Measurements from ENCODE around the gene ARHGAP26. TPM values are rescaled to one million over a fixed set of nuclear protein-coding genes. Genes with fewer than 3 reads are reported as not detected.

ARHGAP26 gene
- total RNA-seq, 1 experiment from 2014 or later, result 79.8 TPM

DNA sequence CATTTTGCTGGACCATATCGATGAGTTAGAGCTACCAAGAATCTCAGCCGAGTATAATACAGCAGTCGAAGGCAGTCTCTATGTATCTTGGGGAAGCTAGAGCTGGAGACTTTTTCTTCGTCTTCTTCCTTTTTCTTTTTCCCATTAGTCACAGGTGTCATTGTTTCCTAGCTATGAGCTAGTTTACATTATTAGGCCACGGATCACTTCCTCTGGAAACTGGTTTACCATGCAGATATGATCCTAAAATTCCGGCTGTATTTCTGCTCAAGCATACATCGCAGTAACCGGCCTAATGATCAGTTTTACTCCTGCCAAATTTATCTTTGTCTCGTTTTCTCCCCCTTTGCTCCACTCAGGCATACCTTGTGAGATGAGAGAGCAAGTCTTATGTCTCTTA lies 312.8 kb downstream of the ARHGAP26 start:
- intact Hi-C loops (cut with micrococcal nuclease; ENCODE audit: unreplicated experiment), result no loop called here
- ChIA-PET CTCF (no interaction called here), POLR2A (no interaction called here)
- no peak overlapping the region for H3K27ac Mint-ChIP-seq (ENCODE audit: unreplicated experiment)
- Histone ChIP-seq H3K9me3 (no peaks in the 10 kb centered on the region), H3K4me3 (ENCODE audit: low read depth, low read length) (no peak overlapping the region), H3K27me3 (replicated peaks; ENCODE audit: control insufficient read depth, insufficient read depth, low read length) (no peaks in the 10 kb centered on the region), H3K36me3 (ENCODE audit: control insufficient read depth, insufficient read depth, low read length) (no peaks in the 10 kb centered on the region; the same call in 1 of the 2 replicates), H3K4me1 (peaks cover 14% of the 10 kb centered on the region)
- H3K27me3 Mint-ChIP-seq (ENCODE audit: insufficient read depth, unreplicated experiment), result no peaks in the 10 kb centered on the region
- H3K4me1 Mint-ChIP-seq (ENCODE audit: low read depth, unreplicated experiment), result peaks cover 26% of the 10 kb centered on the region
- no peak for DNase-seq
- peaks cover 27% of the 10 kb centered on the region for H3K36me3 Mint-ChIP-seq (ENCODE audit: insufficient read depth, unreplicated experiment)
- no TSS peak for BruUV-seq (replicated peaks)
- no peaks in the 10 kb centered on the region for H3K9me3 Mint-ChIP-seq (ENCODE audit: unreplicated experiment)
- TF ChIP-seq, protein P1, sequence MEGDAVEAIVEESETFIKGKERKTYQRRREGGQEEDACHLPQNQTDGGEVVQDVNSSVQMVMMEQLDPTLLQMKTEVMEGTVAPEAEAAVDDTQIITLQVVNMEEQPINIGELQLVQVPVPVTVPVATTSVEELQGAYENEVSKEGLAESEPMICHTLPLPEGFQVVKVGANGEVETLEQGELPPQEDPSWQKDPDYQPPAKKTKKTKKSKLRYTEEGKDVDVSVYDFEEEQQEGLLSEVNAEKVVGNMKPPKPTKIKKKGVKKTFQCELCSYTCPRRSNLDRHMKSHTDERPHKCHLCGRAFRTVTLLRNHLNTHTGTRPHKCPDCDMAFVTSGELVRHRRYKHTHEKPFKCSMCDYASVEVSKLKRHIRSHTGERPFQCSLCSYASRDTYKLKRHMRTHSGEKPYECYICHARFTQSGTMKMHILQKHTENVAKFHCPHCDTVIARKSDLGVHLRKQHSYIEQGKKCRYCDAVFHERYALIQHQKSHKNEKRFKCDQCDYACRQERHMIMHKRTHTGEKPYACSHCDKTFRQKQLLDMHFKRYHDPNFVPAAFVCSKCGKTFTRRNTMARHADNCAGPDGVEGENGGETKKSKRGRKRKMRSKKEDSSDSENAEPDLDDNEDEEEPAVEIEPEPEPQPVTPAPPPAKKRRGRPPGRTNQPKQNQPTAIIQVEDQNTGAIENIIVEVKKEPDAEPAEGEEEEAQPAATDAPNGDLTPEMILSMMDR (IDR thresholded peaks at IDR 0.05; ENCODE audit: insufficient read depth in 1 of 2, low read depth in 1 of 2, low read length in 1 of 2, severe bottlenecking in 1 of 2, unreplicated experiment in 1 of 2), result no peak
- H3K4me3 Mint-ChIP-seq (ENCODE audit: unreplicated experiment), result no peak overlapping the region

DNA sequence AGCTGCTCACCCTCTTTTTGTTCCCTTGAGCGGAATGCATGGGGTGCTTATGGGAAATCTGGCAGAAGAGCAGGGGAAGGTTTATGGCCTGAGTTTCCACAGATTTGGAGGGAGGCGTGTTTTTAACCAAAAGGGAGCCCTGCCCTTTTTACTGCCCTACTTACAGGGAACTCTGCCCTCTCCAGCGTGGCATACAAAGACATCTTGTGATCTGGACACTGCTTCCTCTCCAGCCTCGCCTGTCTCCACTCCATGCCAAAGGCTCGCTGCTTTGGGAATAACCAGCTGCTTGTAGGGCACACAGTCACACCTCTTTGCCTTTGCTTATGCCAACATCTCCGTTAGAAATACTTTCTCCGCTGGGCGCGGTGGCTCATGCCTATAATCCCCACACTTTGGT lies 314.2 kb downstream of the ARHGAP26 start:
- no TSS peak for BruUV-seq (replicated peaks)
- intact Hi-C loops (cut with micrococcal nuclease; ENCODE audit: unreplicated experiment), result no loop called here
- H3K27ac Mint-ChIP-seq (ENCODE audit: unreplicated experiment), result no peak overlapping the region
- TF ChIP-seq, protein P1 (IDR thresholded peaks at IDR 0.05; ENCODE audit: insufficient read depth in 1 of 2, low read depth in 1 of 2, low read length in 1 of 2, severe bottlenecking in 1 of 2, unreplicated experiment in 1 of 2), result no peak
- no peak overlapping the region for H3K4me3 ChIP-seq (ENCODE audit: low read depth, low read length)
- peaks cover 28% of the 10 kb centered on the region for H3K4me1 Mint-ChIP-seq (ENCODE audit: low read depth, unreplicated experiment)
- no peaks in the 10 kb centered on the region for H3K27me3 ChIP-seq (replicated peaks; ENCODE audit: control insufficient read depth, insufficient read depth, low read length)
- H3K36me3 ChIP-seq (ENCODE audit: control insufficient read depth, insufficient read depth, low read length), result no peaks in the 10 kb centered on the region; the same call in 1 of the 2 replicates
- ChIA-PET CTCF (no interaction called here), POLR2A (no interaction called here)
- no peaks in the 10 kb centered on the region for H3K9me3 ChIP-seq
- H3K27me3 Mint-ChIP-seq (ENCODE audit: insufficient read depth, unreplicated experiment), result no peaks in the 10 kb centered on the region
- H3K4me1 ChIP-seq, result peaks cover 14% of the 10 kb centered on the region
- H3K36me3 Mint-ChIP-seq (ENCODE audit: insufficient read depth, unreplicated experiment), result peaks cover 38% of the 10 kb centered on the region
- H3K9me3 Mint-ChIP-seq (ENCODE audit: unreplicated experiment), result no peaks in the 10 kb centered on the region
- H3K4me3 Mint-ChIP-seq (ENCODE audit: unreplicated experiment), result no peak overlapping the region
- DNase-seq, result no peak

DNA sequence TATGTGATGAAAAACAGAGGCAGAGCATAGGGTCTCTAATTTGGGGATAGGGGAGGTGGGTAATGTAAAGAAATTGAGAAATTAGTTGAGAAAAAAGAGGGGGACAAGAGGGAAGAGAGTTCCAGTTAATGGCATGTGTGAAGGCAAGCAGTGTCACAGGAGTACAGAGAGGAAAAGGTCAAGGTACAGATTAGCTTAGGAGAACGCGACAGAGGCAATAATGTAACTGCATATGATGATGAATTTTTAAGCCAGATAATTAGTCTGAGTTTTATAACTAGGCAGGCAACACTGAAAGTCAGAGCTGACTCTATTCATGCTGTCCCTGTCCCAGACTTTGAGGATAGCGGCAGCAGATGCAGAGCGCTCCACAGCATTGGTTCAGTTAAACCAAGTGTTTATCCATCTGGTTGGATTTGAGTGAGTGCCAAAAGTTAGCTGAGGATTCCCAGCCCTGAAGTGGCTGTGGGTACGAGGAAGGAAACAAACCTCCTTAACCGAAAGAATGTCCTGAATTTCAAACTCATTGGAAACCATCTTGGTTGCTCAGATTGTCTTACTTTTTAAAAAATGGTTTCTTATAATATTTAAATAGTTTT lies 315.2 kb downstream of the ARHGAP26 start:
- intact Hi-C loops (cut with micrococcal nuclease; ENCODE audit: unreplicated experiment), result no loop called here
- BruUV-seq (replicated peaks), result no TSS peak
- POLR2A ChIA-PET, result interaction anchor here (0.5 kb wide), 1 partner anchor 54 kb away, joined by 3 read pairs; no protein-coding TSS in a partner anchor

More for the DNA sequence above, 315.2 kb downstream of the ARHGAP26 start:
- TF ChIP-seq, protein P1 (IDR thresholded peaks at IDR 0.05; ENCODE audit: insufficient read depth in 1 of 2, low read depth in 1 of 2, low read length in 1 of 2, severe bottlenecking in 1 of 2, unreplicated experiment in 1 of 2), result no peak
- Histone ChIP-seq H3K36me3 (ENCODE audit: control insufficient read depth, insufficient read depth, low read length) (no peaks in the 10 kb centered on the region; the same call in 1 of the 2 replicates), H3K4me3 (ENCODE audit: low read depth, low read length) (no peak overlapping the region), H3K4me1 (peaks cover 14% of the 10 kb centered on the region), H3K27me3 (replicated peaks; ENCODE audit: control insufficient read depth, insufficient read depth, low read length) (no peaks in the 10 kb centered on the region), H3K9me3 (no peaks in the 10 kb centered on the region)
- no peak for DNase-seq
- Mint-ChIP-seq H3K9me3 (ENCODE audit: unreplicated experiment) (no peaks in the 10 kb centered on the region), H3K27ac (ENCODE audit: unreplicated experiment) (peak overlapping the region; percentile 5), H3K4me3 (ENCODE audit: unreplicated experiment) (no peak overlapping the region), H3K27me3 (ENCODE audit: insufficient read depth, unreplicated experiment) (no peaks in the 10 kb centered on the region), H3K36me3 (ENCODE audit: insufficient read depth, unreplicated experiment) (peaks cover 43% of the 10 kb centered on the region), H3K4me1 (ENCODE audit: low read depth, unreplicated experiment) (peaks cover 28% of the 10 kb centered on the region)
- CTCF ChIA-PET, result no interaction called here
